ENCODE measurements around the gene ZNHIT2. TPM values are rescaled to one million over a fixed set of nuclear protein-coding genes. Genes with fewer than 3 reads are reported as not detected.

ZNHIT2 gene
- total and polyA plus RNA-seq, 2 of the 13 experiments (the other 11 are each of a cell fraction or from before 2014, with no cell fraction given), result 1.1 to 6.5 TPM

DNA sequence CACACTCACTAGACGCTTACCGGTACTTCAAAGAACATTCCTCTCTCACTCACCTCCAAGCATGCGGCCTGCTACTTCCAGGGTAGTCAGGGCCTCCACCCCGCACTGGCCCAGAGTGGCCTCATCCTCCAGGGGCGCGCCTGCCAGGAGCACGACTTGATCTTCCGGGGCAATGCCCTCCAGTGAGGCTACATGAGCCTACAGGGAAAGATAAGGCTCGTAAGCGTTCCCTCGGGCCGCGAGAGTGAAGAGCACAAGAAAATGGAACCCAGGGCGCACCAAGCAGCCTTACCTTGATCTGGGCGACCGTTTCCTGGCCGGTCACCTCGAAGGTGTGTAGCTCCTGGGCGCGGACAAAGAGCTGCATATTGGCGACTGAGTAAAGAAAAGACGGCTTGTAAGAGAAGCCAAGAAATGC, 4.0 kb upstream of the ZNHIT2 start (continued):
- TF ChIP-seq ZMAT3 (CRISPR knock-in tag; conservative IDR thresholded peaks at IDR 0.05) (no peak), MXI1 (IDR thresholded peaks at IDR 0.05; ENCODE audit: borderline replicate concordance, low read depth, low read length) (peak; percentile 35; the same call in 1 of the 3 replicates), HMG20B (CRISPR knock-in tag; conservative IDR thresholded peaks at IDR 0.05) (no peak), ZNF329 (CRISPR knock-in tag; IDR thresholded peaks at IDR 0.05; ENCODE audit: low read depth) (no peak), SYNCRIP (IDR thresholded peaks at IDR 0.05; ENCODE audit: insufficient read depth, low read depth, low read length) (no peak), ZNF317 (CRISPR knock-in tag; IDR thresholded peaks at IDR 0.05) (0 out of 2 replicates have a peak, but pooled peaks have one; percentile 20), JARID2 (CRISPR knock-in tag; IDR thresholded peaks at IDR 0.05; ENCODE audit: insufficient replicate concordance) (no peak), ZKSCAN5 (CRISPR knock-in tag; IDR thresholded peaks at IDR 0.05) (no peak), TBL1XR1 (IDR thresholded peaks at IDR 0.05; ENCODE audit: borderline replicate concordance, low read length, partially characterized antibody) (no peak), HDAC2 (CRISPR knock-in tag; IDR thresholded peaks at IDR 0.05) (no peak), SP140L (CRISPR knock-in tag; IDR thresholded peaks at IDR 0.05; ENCODE audit: borderline replicate concordance) (no peak), TBX3 (IDR thresholded peaks at IDR 0.05; ENCODE audit: borderline replicate concordance) (no peak), AHR (CRISPR knock-in tag; IDR thresholded peaks at IDR 0.05) (no peak), ATRX (CRISPR knock-in tag; IDR thresholded peaks at IDR 0.05; ENCODE audit: borderline replicate concordance) (no peak), ZNF790 (CRISPR knock-in tag; IDR thresholded peaks at IDR 0.05; ENCODE audit: borderline replicate concordance) (no peak), NR3C1 (CRISPR knock-in tag; IDR thresholded peaks at IDR 0.05) (no peak), EHMT2 (IDR thresholded peaks at IDR 0.05; ENCODE audit: borderline replicate concordance, low read depth, low read length) (no peak), SCMH1 (CRISPR knock-in tag; IDR thresholded peaks at IDR 0.05; ENCODE audit: borderline replicate concordance) (no peak), ZNF7 (CRISPR knock-in tag; IDR thresholded peaks at IDR 0.05) (no peak)
- TF ChIP-seq, protein P1, sequence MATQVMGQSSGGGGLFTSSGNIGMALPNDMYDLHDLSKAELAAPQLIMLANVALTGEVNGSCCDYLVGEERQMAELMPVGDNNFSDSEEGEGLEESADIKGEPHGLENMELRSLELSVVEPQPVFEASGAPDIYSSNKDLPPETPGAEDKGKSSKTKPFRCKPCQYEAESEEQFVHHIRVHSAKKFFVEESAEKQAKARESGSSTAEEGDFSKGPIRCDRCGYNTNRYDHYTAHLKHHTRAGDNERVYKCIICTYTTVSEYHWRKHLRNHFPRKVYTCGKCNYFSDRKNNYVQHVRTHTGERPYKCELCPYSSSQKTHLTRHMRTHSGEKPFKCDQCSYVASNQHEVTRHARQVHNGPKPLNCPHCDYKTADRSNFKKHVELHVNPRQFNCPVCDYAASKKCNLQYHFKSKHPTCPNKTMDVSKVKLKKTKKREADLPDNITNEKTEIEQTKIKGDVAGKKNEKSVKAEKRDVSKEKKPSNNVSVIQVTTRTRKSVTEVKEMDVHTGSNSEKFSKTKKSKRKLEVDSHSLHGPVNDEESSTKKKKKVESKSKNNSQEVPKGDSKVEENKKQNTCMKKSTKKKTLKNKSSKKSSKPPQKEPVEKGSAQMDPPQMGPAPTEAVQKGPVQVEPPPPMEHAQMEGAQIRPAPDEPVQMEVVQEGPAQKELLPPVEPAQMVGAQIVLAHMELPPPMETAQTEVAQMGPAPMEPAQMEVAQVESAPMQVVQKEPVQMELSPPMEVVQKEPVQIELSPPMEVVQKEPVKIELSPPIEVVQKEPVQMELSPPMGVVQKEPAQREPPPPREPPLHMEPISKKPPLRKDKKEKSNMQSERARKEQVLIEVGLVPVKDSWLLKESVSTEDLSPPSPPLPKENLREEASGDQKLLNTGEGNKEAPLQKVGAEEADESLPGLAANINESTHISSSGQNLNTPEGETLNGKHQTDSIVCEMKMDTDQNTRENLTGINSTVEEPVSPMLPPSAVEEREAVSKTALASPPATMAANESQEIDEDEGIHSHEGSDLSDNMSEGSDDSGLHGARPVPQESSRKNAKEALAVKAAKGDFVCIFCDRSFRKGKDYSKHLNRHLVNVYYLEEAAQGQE (IDR thresholded peaks at IDR 0.05; ENCODE audit: borderline replicate concordance in 1 of 2, low read depth in 1 of 2, low read length in 2 of 2), result no peak
- TF ChIP-seq, protein P2, sequence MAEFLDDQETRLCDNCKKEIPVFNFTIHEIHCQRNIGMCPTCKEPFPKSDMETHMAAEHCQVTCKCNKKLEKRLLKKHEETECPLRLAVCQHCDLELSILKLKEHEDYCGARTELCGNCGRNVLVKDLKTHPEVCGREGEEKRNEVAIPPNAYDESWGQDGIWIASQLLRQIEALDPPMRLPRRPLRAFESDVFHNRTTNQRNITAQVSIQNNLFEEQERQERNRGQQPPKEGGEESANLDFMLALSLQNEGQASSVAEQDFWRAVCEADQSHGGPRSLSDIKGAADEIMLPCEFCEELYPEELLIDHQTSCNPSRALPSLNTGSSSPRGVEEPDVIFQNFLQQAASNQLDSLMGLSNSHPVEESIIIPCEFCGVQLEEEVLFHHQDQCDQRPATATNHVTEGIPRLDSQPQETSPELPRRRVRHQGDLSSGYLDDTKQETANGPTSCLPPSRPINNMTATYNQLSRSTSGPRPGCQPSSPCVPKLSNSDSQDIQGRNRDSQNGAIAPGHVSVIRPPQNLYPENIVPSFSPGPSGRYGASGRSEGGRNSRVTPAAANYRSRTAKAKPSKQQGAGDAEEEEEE (CRISPR knock-in tag; IDR thresholded peaks at IDR 0.05; ENCODE audit: borderline replicate concordance), result no peak
- TF ChIP-seq, protein P3, sequence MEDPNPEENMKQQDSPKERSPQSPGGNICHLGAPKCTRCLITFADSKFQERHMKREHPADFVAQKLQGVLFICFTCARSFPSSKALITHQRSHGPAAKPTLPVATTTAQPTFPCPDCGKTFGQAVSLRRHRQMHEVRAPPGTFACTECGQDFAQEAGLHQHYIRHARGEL (CRISPR knock-in tag; IDR thresholded peaks at IDR 0.05), result 0 out of 2 replicates have a peak, but pooled peaks have one; percentile 37
- TF ChIP-seq, protein P4, sequence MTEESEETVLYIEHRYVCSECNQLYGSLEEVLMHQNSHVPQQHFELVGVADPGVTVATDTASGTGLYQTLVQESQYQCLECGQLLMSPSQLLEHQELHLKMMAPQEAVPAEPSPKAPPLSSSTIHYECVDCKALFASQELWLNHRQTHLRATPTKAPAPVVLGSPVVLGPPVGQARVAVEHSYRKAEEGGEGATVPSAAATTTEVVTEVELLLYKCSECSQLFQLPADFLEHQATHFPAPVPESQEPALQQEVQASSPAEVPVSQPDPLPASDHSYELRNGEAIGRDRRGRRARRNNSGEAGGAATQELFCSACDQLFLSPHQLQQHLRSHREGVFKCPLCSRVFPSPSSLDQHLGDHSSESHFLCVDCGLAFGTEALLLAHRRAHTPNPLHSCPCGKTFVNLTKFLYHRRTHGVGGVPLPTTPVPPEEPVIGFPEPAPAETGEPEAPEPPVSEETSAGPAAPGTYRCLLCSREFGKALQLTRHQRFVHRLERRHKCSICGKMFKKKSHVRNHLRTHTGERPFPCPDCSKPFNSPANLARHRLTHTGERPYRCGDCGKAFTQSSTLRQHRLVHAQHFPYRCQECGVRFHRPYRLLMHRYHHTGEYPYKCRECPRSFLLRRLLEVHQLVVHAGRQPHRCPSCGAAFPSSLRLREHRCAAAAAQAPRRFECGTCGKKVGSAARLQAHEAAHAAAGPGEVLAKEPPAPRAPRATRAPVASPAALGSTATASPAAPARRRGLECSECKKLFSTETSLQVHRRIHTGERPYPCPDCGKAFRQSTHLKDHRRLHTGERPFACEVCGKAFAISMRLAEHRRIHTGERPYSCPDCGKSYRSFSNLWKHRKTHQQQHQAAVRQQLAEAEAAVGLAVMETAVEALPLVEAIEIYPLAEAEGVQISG (CRISPR knock-in tag; IDR thresholded peaks at IDR 0.05), result no peak
